Upper lobe of left lung (tissue), 6 donors: ENCODE measurements around the gene SLC25A26. TPM values are rescaled to one million over a fixed set of nuclear protein-coding genes. Genes with fewer than 3 reads are reported as not detected.
A peak's percentile ranks its signal among the peaks of the same experiment; 100 is the strongest.

Experiments used
- ATAC-seq, 2 donors: fragments of 200-7000 bp; cut with Tn5 transposase; one replicate each; pipeline ENCODE4 v1.9.1; 2022; ENCODE audit warnings: mild to moderate bottlenecking in 2 of 2, moderate library complexity in 2 of 2; ENCODE audit not compliant: low FRiP score in 2 of 2
- DNase-seq, 2 donors: peaks; one replicate each; pipeline ENCODE4 v3.0.0-alpha.2; 2019 to 2020
- H3K27ac ChIP-seq, 4 donors: fragments of 200-600 bp; sonication (generic); one replicate each; pipeline ENCODE4 v1.5.1; 2016 to 2019
- H3K27me3 ChIP-seq, 4 donors: fragments of 200-600 bp; sonication (generic); one replicate each; pipeline ENCODE4 v1.5.1; 2017 to 2019
- H3K36me3 ChIP-seq, 4 donors: fragments of 200-600 bp; sonication (generic); one replicate each; pipeline ENCODE4 v1.5.1; 2016 to 2019
- H3K4me1 ChIP-seq, 4 donors: fragments of 200-600 bp; sonication (generic); one replicate each; pipeline ENCODE4 v1.5.1; 2018 to 2019
- H3K4me3 ChIP-seq, 4 donors: fragments of 200-600 bp; sonication (generic); one replicate each; pipeline ENCODE4 v1.5.1; 2017 to 2019; ENCODE audit warnings: mild to moderate bottlenecking in 2 of 4, moderate library complexity in 1 of 4
- H3K9me3 ChIP-seq, 4 donors: fragments of 200-600 bp; sonication (generic); one replicate each; pipeline ENCODE4 v1.5.1; 2018 to 2019
- EP300 ChIP-seq, 4 donors: sonication (generic); formaldehyde crosslinking; IDR thresholded peaks; one replicate each; pipeline ENCODE4 v1.5.1; 2017; ENCODE audit warnings: antibody characterized with exemption in 4 of 4, control low read depth in 2 of 4
- POLR2A ChIP-seq, 4 donors: fragments of 450-650 bp; IDR thresholded peaks; one replicate each; pipeline ENCODE4 v1.5.1; 2016 to 2017; ENCODE audit warnings: antibody characterized with exemption in 4 of 4, mild to moderate bottlenecking in 2 of 4
- POLR2AphosphoS5 ChIP-seq, 2 donors: sonication (generic); formaldehyde crosslinking; IDR thresholded peaks; one replicate each; pipeline ENCODE4 v1.5.1; 2017; ENCODE audit warnings: antibody characterized with exemption in 2 of 2
- WGBS, 2 donors: methylation state at CpG; one replicate each; pipeline ENCODE4 v1.1.5; 2017 to 2018; 5-methylcytosine and 5-hydroxymethylcytosine counted together
- total RNA-seq, 6 donors: library from RNA; depleted of rRNA in 4 of 6; stranded (reverse); fragments of >200 nt in 4 of 6; gene quantifications; one replicate each; pipeline versions ENCODE4 v1.1.0 to v1.2.1, GENCODE V29; 2016 to 2021
- TF ChIP-seq, protein P1 (sequence below), 6 experiments: fragments of 450-650 bp in 4 of 6; fragments of 200-600 bp in 2 of 6; sonication (generic) in 2 of 6; IDR thresholded peaks; one replicate each; pipeline ENCODE4 v1.5.1; 2016 to 2019; ENCODE audit warnings: antibody characterized with exemption in 6 of 6
- donor health status: DM: no; HTN: no; CAD: no; lungs with moderate emphysema.
- donor health status: DM: no; HTN: yes; CAD: no; lungs with severe emphysema.

The SLC25A26 gene
- total RNA-seq, 6 donors from 2014 or later, result 8.4 to 18.8 (median 17.0) TPM

DNA sequence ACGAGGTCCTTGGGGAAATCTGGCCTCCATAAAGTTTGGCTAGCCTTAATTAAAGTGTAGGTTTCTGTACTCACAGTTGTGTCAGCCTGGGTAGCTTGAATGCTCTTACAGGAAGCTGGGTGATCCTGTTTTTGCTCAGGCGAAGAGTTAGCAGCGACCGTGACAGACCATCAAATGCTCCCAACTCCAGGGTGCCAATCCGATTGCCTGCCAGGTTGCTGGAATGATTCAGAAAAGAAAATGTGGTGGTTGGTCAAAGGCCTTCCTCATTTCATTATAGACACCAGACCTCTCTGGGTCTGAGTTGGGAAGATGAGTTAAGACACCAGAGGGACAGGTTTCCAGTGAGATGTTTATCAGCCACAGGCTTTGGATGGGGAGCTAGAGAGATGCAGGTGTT, 194.0 kb downstream of the SLC25A26 start:
- Histone ChIP-seq H3K4me3 (no peak overlapping the region), H3K27ac (no peak overlapping the region), H3K27me3 (no peaks in the 10 kb centered on the region), H3K9me3 (no peaks in the 10 kb centered on the region), H3K36me3 (peaks cover 15 to 62% (median 32%) of the 10 kb centered on the region in 4 donors), H3K4me1 (peaks cover 16 to 25% (median 19%) of the 10 kb centered on the region in 4 donors)
- 95 to 97% methylated on average over 5 of the region's 5 CpGs for WGBS, 2 donors
- TF ChIP-seq POLR2A (IDR thresholded peaks at IDR 0.05) (no peak), POLR2AphosphoS5 (IDR thresholded peaks at IDR 0.05) (no peak), EP300 (IDR thresholded peaks at IDR 0.05) (no peak)
- TF ChIP-seq, protein P1, sequence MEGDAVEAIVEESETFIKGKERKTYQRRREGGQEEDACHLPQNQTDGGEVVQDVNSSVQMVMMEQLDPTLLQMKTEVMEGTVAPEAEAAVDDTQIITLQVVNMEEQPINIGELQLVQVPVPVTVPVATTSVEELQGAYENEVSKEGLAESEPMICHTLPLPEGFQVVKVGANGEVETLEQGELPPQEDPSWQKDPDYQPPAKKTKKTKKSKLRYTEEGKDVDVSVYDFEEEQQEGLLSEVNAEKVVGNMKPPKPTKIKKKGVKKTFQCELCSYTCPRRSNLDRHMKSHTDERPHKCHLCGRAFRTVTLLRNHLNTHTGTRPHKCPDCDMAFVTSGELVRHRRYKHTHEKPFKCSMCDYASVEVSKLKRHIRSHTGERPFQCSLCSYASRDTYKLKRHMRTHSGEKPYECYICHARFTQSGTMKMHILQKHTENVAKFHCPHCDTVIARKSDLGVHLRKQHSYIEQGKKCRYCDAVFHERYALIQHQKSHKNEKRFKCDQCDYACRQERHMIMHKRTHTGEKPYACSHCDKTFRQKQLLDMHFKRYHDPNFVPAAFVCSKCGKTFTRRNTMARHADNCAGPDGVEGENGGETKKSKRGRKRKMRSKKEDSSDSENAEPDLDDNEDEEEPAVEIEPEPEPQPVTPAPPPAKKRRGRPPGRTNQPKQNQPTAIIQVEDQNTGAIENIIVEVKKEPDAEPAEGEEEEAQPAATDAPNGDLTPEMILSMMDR (IDR thresholded peaks at IDR 0.05), result no peak
- ATAC-seq, result no peak
- no peak for DNase-seq

DNA sequence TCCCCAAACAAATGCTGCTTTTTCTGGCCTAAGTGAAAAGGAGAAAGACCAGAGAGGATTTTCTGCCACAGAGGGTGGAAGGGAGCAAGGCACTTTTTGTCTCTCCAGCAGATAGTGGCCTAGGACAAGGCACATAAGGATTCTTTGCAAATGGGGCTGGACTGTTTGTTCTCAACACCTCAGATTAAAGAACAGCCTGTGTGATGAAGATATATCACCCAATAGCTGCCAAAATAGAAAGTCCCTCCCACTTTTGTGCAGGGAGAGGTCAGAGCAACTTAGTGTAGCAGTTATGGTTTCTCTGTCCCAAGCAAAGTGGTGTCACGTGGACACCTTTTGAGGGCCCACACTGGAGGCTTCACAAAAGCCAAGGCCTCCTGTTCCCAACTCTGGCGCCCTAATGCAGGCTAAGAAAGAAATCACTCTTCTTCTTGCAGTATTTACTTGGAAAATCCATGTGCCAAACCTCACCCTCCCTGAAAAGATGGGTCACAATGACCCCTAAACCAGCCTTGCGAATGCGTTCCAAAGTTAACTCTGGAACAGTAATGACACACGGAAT, 195.1 kb downstream of the SLC25A26 start:
- H3K9me3 ChIP-seq, result no peaks in the 10 kb centered on the region
- no peak overlapping the region for H3K27ac ChIP-seq
- ATAC-seq (no peak), DNase-seq (no peak)
- TF ChIP-seq, protein P1 (IDR thresholded peaks at IDR 0.05), result no peak
- TF ChIP-seq POLR2AphosphoS5 (IDR thresholded peaks at IDR 0.05), result no peak
- TF ChIP-seq EP300 (IDR thresholded peaks at IDR 0.05), result no peak
- no peak for TF ChIP-seq POLR2A (IDR thresholded peaks at IDR 0.05)
- no peaks in the 10 kb centered on the region for H3K27me3 ChIP-seq
- peaks cover 7 to 56% (median 26%) of the 10 kb centered on the region in 4 donors for H3K36me3 ChIP-seq
- peaks cover 16 to 25% (median 19%) of the 10 kb centered on the region in 4 donors for H3K4me1 ChIP-seq
- 65 to 77% methylated on average over 4 to 5 of the region's 5 CpGs for WGBS, 2 donors
- no peak overlapping the region for H3K4me3 ChIP-seq

DNA sequence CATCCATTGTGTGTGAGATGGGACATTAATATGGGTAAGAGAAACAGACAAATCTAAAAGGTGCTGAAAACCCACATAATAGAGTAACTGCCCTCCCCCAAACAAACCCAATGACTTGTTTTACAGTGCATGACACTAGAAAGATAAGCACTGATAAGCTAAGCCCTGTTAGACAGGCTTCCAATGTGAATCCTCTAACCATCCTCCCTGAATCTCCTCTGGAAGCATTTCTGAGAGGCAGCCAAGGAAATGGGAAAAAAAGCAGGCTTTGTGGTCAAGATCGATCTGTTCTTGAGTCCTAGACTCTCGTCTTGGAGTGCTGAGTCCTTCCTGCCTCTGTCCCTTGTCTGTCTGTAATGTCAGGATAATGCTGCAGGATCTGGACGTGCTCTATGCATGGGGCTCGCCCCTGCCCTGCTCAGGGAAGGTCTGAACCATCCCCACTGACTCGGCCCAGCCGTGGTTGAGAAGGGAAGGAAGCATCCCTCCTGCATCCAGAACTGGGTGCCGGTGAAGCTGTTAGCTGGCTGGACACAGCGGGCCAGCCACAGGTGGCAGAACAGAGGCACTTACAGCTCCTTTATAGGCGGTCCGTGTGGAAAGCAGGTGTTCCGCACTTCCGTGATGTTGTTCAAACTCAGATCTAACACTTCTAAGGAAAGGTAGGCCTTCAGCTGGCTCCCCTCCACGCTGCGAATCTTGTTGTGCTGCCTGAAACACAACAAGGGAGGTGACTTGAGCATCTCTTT, 195.9 kb downstream of the SLC25A26 start:
- peak in 1 of 2 donors; percentile 14 for DNase-seq
- WGBS, 2 donors, result 78 to 79% methylated on average over 11 to 14 of the region's 14 CpGs
- H3K9me3 ChIP-seq, result peaks cover 0 to 4% (median 2%) of the 10 kb centered on the region in 4 donors
- H3K4me1 ChIP-seq, result peaks cover 16 to 25% (median 19%) of the 10 kb centered on the region in 4 donors
- ATAC-seq, result no peak
- H3K27me3 ChIP-seq, result no peaks in the 10 kb centered on the region
- peaks cover 7 to 48% (median 22%) of the 10 kb centered on the region in 4 donors for H3K36me3 ChIP-seq
- H3K4me3 ChIP-seq, result no peak overlapping the region
- TF ChIP-seq EP300 (IDR thresholded peaks at IDR 0.05), result no peak
- no peak for TF ChIP-seq POLR2A (IDR thresholded peaks at IDR 0.05)
- no peak for TF ChIP-seq POLR2AphosphoS5 (IDR thresholded peaks at IDR 0.05)
- TF ChIP-seq, protein P1 (IDR thresholded peaks at IDR 0.05), result no peak
- peak overlapping the region in 3 of 4 donors; percentile 13 to 28 (median 16) for H3K27ac ChIP-seq

DNA sequence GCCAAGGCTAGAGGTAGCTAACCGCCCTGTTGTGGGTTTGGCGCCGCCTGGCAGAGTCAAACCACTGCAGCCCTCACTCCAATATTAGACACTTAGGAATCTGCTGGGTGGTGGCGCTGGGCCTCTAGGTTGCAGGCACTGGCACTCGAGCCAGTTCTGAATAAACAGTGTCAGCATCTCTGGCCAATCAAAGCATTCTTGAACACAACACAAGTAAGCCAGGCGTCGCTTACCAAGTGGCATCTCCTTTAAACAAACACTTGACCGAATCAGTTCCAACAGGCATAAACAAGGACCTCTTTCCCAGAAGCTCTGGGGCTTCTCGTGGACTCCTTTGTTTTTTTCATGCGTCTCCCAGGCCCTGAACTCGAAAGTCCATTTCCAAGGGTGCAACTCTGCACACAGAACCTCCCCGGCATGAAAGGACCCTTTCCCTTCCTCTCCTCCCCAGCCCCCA, 197.7 kb downstream of the SLC25A26 start:
- Histone ChIP-seq H3K27ac (peak overlapping the region; percentile 46 to 79 (median 58)), H3K27me3 (no peaks in the 10 kb centered on the region), H3K36me3 (peaks cover 0 to 31% (median 8%) of the 10 kb centered on the region in 4 donors), H3K9me3 (peaks cover 0 to 8% (median 3%) of the 10 kb centered on the region in 4 donors), H3K4me1 (peaks cover 16 to 25% (median 19%) of the 10 kb centered on the region in 4 donors), H3K4me3 (no peak overlapping the region)
- WGBS, 2 donors, result 35 to 49% methylated on average over 12 of the region's 12 CpGs
- DNase-seq (peak in 1 of 2 donors; percentile 88), ATAC-seq (peak; percentile 75 to 92)
- peak in 1 of 2 donors; percentile 65 for TF ChIP-seq POLR2AphosphoS5 (IDR thresholded peaks at IDR 0.05)
- TF ChIP-seq POLR2A (IDR thresholded peaks at IDR 0.05), result no peak
- TF ChIP-seq, protein P1 (IDR thresholded peaks at IDR 0.05), result peak in 3 of 6 experiments; percentile 32 to 40 (median 35)
- TF ChIP-seq EP300 (IDR thresholded peaks at IDR 0.05), result peak in 1 of 4 donors; percentile 6
